SK-N-DZ (cell line): Measurements from ENCODE around the gene LRIG1.

ENCODE experiments used
- DNase-seq: peaks from one replicate; pipeline ENCODE4 v3.0.0-alpha.2; 2015; ENCODE audit warnings: low spot score

LRIG1 gene

GRCh38 chr3:66489115-66489514 lies 11.7 kb downstream of the LRIG1 start:
- DNase-seq, result no peak

DNA sequence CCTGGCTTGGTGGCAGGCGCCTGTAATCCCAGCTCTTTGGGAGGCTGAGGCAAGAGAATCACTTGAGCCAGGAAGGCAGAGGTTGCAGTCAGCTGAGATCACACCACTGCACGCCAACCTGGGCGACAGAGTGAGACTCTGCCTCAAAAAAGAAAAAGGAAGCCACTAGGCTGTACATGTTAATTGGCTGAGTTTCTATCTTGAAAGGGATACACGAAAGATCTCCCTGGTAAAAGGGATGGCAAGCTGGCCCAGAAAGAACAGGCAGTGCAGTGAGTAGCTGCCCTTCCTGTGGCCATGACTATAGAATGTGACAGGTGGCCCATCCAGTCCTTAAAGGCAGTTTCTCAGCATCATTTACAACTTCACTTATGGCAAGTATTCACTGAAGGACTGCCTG lies 12.3 kb downstream of the LRIG1 start:
- no peak for DNase-seq

DNA sequence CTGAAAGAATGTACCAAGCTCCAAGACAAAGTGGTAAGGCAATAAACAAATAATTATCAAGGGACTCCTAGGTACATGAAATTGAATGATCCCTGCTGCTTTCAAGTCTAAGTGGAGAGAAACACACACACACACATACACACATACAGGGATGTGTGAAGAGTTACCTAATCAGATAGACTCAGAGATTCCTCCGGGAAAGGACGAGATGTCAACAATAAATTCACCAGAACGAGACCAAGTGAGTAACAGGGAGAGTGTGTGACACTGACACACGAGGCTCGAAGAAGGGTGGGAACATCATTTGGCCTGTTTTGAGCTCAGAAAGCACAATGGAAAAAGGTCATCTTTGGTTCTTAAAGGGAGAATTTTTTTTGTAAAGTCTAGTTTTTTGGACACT lies 13.4 kb downstream of the LRIG1 start:
- DNase-seq, result no peak

DNA sequence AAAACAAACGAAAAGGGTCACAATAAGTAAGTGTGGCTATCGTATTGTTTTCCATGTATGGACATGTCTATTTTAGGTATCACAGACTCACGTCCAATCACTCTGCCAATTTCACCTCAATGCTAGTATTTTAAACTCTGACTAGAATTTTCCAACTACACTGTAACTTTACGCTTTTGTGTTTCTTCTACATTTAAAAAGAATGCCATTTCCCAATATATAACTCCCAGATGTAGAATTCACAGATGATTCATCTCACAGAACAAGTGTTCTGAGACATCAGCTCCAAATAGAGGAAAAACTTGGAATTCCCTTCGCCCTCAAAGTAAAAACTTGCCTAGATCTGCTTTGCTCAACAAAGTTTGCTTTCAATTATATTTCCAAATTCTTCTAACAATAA lies 14.2 kb downstream of the LRIG1 start:
- DNase-seq, result no peak

- no peak for DNase-seq
Measured at GRCh38 chr3:66486202-66486601, 14.6 kb downstream of the LRIG1 start.

- DNase-seq, result no peak
Measured at GRCh38 chr3:66485291-66485968, 15.4 kb downstream of the LRIG1 start.

- no peak for DNase-seq
Measured at GRCh38 chr3:66484106-66484844, 16.5 kb downstream of the LRIG1 start.

GRCh38 chr3:66483409-66483906 lies 17.4 kb downstream of the LRIG1 start:
- no peak for DNase-seq

DNA sequence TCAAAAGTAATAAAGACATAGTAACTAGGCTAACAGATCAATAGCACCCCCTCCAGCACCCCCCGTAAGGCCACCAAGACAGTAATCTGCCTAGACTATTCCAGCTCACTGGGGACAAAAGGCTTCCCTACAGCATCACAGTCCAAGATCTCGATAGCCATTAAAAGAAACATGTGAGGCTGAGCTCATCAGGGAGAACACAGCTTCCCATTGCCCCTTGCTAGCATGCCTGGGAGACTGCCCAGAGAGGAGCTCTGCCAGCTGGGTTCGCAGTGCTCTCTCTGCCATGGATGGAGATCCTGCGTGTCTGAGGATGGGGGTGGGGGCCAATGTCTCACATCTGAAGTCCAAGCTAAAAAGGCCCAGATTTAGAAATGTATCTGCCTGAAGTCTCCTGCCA lies 17.8 kb downstream of the LRIG1 start:
- no peak for DNase-seq

GRCh38 chr3:66482018-66482404 lies 18.8 kb downstream of the LRIG1 start:
- no peak for DNase-seq

- no peak for DNase-seq
Measured at GRCh38 chr3:66481071-66482017, 19.5 kb downstream of the LRIG1 start.

DNA sequence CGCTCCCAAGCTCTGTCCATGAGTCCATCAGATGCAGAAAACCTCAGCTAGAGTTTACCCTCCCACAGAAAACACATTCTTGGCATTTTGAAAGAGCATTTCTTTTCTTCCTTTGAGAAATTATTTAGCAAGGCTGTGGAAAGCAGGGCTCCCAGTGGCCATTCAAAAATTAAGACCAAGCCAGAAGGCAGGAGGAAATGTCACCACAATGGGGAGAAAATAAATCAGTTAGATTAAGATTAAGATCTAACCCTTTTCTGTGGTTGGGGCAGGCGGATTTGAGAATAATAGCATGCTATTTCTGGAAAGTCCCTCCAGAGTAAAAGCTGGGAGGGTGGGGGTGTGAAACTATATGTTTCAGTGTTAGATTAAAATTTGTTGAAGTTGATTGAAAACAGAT lies 20.2 kb downstream of the LRIG1 start:
- no peak for DNase-seq

- no peak for DNase-seq
Measured at GRCh38 chr3:66479532-66479947, 21.3 kb downstream of the LRIG1 start.

DNA sequence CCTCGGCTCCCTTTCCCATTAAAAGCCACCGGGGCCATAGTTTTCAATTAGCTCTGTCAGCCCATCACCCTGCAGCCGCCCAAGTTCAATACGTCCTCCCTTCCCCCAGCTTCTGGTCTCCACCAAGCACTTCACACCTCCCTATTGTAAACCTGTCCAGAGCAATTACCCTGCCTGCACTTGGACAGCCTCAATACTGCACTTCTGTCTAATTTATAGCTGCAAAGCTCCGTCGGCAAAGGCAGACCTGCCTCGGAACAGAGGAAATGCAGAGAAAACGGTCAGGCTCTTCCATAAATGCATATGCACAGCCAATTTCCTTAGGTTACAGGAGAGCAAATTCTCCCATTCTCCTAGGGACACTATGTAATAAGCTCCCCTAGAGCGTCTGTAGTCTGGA lies 21.9 kb downstream of the LRIG1 start:
- DNase-seq, result peak; percentile 71

- no peak for DNase-seq
Measured at GRCh38 chr3:66477856-66478255, 23.0 kb downstream of the LRIG1 start.

GRCh38 chr3:66476852-66477381 lies 23.9 kb downstream of the LRIG1 start:
- DNase-seq, result peak; percentile 17

GRCh38 chr3:66475386-66476020 lies 25.3 kb downstream of the LRIG1 start:
- DNase-seq, result no peak

DNA sequence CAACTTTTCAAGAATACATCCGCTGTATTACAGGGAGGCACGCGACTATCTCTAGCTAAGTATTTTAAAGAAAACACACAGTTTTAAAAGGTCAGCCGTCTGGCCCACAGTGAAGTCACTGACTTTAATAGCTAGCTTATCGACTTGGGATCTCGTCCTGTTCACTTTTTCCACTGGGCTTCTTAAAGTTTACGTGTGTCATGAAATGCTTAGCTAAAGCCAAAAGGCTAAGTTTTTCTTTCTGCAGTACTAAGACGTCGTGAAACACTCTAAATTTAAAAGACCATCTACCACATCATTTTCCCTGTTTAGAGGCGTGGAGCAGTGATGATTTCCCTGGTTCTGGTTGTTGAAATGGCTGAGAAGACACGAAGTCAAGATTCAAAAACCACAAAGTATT lies 27.1 kb downstream of the LRIG1 start:
- DNase-seq, result no peak

- no peak for DNase-seq
Measured at GRCh38 chr3:66473181-66473580, 27.6 kb downstream of the LRIG1 start.

DNA sequence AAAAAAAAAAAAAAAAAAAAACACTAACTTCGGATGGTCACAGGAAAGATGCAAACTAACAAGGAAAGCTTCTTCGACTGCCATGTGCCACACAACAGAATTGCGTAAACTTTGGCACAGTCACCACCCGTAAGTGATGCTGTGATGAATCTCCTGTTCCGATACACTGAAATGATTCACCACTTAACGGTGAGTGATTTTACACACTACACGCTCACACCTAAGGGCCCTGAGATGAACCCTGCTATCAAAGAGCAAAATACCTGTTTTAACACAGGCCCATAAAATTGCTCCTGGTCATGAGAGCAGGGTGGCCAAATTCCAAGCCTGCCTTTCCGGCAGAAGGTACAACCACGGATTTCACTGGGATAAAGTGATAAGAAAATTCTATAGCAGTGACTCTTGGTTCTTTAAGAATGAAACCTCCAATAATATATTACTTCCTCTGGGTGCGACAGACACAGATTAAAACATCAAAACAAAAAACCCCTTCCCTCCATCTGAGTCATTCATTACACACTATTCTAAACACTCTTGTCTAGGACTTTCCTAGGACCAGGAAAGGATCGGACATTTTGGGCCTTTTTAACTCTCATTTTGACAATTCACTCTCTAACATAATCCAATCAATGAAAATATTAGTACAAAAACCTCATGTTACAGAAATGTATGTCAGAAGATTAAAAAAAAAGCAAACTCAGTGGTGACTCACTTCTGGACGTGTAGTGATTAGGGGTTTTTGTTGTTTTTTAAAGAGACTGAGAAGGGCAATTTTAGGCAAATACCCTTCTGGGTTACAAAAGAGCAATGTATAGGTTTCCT lies 28.3 kb downstream of the LRIG1 start:
- DNase-seq, result no peak
